ENCODE measurements around the gene SLC6A18.

The SLC6A18 gene

GRCh38 chr5:1203968-1204692, 21.1 kb upstream of the SLC6A18 start:
- no peak for DNase-seq

- DNase-seq: no peak
These were observed 20.4 kb upstream of the SLC6A18 start for GRCh38 chr5:1204693-1205242.

GRCh38 chr5:1205255-1206180, 19.7 kb upstream of the SLC6A18 start:
- no peak for DNase-seq

- DNase-seq: no peak
These were observed 18.4 kb upstream of the SLC6A18 start for GRCh38 chr5:1206521-1207412.

- no peak for DNase-seq
These were observed 17.6 kb upstream of the SLC6A18 start for GRCh38 chr5:1207555-1207954.

GRCh38 chr5:1208221-1208742, 16.9 kb upstream of the SLC6A18 start:
- DNase-seq: no peak

GRCh38 chr5:1208743-1209488, 16.3 kb upstream of the SLC6A18 start:
- no peak for DNase-seq

GRCh38 chr5:1209489-1209852, 15.7 kb upstream of the SLC6A18 start:
- no peak for DNase-seq

GRCh38 chr5:1209896-1210776, 15.0 kb upstream of the SLC6A18 start:
- no peak for DNase-seq

- no peak for DNase-seq
These were observed 14.3 kb upstream of the SLC6A18 start for GRCh38 chr5:1210832-1211251.

GRCh38 chr5:1211701-1212100, 13.5 kb upstream of the SLC6A18 start:
- no peak for DNase-seq

GRCh38 chr5:1212271-1212670, 12.9 kb upstream of the SLC6A18 start:
- no peak for DNase-seq

- DNase-seq: no peak
These were observed 12.3 kb upstream of the SLC6A18 start for GRCh38 chr5:1212881-1213280.

GRCh38 chr5:1213508-1214162, 11.5 kb upstream of the SLC6A18 start:
- DNase-seq: no peak

GRCh38 chr5:1214163-1214935, 10.8 kb upstream of the SLC6A18 start:
- no peak for DNase-seq

- no peak for DNase-seq
These were observed 10.3 kb upstream of the SLC6A18 start for GRCh38 chr5:1214936-1215220.

GRCh38 chr5:1215320-1216096, 9.7 kb upstream of the SLC6A18 start:
- no peak for DNase-seq

GRCh38 chr5:1216211-1216917, 8.8 kb upstream of the SLC6A18 start:
- DNase-seq: no peak
